ENCODE measurements around the gene ZFHX3.

The ZFHX3 gene

DNA sequence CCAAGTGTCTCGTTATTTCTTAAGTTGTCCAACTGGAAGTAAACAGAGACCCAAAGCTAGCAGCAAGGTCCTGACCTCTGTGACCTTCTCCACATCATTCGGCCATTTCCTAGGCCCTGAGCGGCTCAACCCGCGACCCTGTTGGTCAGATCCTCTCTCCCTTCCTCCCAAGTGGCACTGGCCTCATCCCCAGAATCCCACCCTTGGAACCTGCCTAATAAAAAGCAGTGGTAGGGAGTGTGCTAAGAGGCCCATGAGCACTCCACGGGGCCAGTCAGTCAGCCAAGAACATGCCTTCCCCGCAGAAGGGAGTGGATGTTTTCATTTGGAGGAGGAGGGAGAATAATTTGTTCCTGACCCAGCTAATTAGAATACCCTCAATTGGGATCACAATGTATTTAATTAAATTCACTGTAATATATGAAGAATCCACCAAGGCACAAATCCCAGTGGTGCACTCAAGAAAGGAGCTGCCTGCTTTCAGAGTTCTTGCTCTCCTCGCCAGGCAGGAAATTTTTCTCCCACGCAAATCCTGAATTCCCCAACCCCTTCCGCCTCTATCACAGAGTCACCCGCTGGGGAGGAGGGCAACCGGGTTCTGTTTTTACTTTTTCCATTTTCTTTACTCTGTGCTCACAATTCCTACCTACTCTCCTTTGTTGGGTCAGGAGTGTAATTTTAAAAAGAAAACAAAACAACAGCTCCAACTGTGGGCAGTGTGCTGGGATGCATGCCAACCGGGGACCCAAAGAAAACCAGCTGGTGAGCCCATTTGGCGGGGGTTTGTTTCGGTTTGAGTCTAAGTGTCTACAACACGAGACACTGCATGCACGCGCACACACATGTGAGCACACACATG, 153.4 kb downstream of the ZFHX3 start:
- no peak for DNase-seq

DNA sequence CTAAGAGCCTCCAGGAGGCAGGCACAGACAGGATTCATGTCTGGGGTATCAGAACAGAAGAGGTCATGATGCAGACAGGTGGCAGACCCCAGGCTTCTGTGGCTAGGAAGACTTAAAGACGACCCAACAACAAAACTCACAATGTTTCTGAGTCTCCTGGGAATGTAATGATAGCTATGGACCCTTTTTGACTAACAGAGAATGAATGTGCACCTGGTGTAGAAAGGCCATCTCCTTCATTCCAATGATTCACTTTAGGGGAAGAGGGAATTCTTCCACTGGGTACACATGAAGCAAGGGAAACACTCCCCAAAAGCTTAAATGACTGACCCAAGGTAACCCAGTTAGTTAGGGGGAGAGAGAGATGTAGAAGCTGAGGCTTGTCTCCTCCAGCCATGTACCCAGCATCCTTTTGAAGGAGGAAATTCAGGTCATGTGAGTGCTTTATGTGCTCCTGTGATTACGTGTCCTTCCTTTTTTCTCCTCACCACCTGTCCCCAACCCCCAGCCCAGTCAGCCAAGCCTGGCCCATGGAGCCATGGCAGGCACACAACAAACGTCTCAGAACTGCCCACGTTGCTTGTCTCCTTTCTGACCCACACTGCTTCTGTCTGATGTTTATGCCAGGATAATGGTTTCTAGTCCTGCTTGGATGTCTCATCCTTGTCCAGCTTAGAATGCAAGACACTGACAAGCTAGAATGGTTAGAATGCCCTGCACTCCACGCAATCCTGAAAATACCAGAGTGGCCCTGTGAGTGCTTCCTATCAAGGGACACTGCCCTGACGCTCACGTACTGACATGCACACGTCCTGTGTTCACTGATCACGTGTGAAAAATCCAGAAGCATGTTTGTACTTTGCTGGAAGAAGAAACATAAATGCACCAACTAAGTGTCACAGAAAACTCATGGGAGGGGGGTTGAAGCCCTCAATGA, 156.4 kb downstream of the ZFHX3 start:
- no peak for DNase-seq

DNA sequence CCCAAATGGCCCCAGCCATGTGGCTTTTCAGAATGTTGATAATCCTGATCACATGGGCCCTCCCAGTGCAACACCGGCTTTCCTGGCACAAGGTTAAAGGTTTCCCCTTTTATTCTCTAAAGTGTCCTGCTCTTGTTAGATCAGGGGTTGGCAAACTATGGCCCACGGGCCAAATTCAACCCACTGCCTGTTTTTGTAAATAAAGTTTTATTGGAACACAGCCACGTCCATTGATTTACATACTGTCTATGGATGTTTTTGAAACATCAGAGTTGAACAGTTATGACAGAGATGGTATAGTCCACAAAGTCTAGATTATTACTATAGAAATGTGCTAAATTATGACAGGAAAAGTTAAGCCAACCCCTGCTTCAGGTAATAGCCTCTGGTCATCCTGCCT, 157.3 kb downstream of the ZFHX3 start:
- DNase-seq, result no peak

DNA sequence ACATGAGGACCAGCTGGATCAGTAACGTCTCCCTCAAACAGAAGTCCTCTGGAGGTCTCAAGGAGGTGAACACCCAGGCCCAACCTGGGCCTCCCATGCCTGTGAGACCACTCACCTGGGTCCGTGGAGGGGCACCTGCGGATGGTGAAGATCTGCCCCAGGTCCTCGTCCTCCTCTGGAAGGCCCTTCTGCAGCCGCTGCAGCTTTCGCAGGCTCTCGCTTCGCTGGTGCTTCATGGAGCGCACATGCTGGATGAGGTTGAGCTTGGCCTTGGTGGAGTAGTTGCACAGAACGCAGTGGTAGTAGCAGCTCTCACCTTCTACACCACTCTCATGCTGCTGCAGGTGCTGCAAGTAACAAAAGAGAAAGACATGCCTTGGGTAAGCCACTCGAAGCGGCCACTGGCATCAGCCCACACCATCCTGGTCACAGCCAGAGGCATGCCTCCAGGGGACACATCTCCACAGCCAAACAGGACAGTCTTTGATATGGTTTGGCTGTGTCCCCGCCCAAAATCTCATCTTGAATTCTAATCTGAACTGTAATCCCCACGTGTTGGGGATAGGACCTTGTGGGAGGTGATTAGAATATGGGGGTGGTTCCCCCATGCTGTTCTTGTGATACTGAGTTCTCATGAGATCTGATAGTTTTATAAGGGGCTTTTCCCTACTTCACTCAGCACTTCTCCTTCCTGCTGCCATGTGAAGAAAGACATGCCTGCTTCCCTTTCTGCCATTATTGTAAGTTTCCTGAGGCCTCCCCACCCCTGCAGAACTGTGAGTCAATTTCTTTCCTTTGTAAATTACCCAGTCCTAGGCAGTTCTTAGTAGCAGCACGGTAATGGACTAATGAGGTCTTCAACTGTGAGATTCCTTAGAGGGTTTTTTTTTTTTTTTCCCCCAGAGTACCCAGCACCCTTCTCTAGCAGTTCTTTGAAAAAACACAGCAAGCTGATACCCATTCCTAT, 158.0 kb downstream of the ZFHX3 start:
- DNase-seq, result no peak

DNA sequence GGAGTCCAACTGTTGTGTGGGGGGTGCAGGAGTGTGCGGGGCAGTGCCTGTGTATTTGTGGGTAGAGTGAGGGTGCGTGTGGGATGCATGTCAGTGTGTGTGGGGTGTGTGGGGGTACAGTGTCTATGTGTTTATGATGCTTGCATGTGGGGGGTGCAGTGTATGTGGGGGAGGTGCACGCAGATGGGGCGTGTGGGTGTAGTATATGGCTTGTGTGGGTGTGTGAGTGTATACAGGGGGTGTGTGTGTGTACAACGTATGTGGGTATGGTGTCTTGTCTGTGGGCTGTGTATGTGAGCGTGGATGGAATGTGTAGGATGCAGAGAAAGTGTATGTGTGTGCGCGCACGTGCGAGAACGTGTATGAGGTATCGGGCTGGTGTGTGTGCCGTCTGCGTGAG, 160.4 kb downstream of the ZFHX3 start:
- no peak for DNase-seq

DNA sequence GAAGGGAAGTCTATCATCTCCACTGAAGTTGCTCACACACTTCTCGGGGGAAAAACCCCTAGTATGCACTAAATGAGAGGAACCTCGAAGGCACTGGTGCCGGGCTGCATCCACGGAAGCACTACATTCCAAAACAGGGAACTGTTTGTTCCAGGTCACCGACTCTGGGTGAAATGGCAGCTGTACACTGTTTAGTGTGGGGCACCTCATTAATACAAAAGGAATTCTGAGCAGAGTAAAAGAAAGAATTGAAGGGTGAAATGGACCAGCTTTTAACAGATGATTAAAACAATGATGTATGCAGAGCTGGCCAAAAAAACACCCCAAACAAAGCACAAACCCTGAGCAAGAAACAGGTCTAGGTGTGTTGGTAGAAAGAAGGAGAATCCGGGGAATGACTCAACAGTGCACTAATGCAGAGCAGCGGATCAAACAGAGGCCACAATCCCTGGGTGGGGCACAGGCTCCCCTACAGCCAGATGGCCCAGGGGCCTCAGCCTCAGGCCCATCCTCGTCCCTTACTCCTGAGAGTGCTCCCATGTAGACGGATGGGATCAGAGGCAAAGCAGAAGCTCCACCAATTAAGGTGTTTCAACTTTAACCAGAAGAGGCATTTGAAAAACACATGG, 161.5 kb downstream of the ZFHX3 start:
- no peak for DNase-seq

DNA sequence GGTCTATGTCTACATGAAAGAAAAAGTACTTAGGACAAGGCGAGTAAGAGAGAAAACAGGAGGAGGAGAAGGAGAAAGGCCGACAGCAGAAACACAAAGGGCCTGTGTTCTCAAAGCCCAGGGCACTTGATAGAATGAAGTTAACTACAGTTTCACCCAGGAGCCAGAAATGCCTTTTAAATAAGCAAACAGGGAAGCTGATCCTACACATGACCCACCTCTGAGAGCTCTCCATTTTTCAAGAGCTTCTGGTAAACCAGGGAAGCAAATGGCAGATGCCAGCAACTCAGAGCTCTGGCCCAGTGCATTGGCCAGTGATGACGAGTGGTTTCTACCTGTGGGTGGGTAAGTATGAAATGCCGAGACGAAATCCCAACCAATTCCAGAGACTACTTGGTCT, 163.4 kb downstream of the ZFHX3 start:
- DNase-seq, result no peak

DNA sequence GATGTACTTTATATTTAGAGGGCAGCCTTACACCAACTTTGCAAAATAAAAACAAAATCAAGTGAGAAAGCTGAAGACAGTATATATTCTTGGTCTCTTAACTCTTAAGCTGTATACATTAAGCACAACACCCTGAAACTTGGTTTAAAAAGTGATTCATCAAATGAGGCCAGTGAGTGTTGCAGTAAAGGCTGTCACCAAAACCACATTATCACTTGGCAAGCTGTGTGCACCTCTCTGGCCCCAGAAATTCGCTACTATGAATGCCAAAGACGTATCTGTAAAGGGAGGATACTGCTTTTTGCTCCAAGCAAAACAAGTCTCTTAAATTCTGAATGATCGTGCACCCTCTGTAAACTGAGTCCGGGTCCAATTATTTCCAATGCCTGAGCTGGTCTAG, 163.9 kb downstream of the ZFHX3 start:
- no peak for DNase-seq

DNA sequence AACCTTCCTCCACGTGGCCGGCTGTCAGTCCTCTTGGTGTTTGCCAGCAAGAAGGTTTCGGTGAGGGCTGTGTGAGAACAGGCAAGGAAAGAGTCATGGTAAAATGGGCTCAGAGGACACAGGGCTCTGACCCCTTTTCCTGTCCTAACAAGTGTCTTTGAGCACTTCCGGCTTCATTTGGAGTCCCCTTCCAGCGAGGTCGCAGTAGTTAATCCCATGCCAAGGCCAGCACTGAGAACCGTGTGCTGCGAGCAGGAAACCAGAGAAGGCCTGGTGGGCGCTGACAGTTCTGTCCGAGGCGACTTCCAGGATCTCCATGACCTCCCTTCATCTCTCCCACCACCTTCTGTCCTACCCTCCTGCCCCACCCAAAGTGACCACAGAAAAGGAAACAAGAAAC, 168.1 kb downstream of the ZFHX3 start:
- DNase-seq, result no peak

DNA sequence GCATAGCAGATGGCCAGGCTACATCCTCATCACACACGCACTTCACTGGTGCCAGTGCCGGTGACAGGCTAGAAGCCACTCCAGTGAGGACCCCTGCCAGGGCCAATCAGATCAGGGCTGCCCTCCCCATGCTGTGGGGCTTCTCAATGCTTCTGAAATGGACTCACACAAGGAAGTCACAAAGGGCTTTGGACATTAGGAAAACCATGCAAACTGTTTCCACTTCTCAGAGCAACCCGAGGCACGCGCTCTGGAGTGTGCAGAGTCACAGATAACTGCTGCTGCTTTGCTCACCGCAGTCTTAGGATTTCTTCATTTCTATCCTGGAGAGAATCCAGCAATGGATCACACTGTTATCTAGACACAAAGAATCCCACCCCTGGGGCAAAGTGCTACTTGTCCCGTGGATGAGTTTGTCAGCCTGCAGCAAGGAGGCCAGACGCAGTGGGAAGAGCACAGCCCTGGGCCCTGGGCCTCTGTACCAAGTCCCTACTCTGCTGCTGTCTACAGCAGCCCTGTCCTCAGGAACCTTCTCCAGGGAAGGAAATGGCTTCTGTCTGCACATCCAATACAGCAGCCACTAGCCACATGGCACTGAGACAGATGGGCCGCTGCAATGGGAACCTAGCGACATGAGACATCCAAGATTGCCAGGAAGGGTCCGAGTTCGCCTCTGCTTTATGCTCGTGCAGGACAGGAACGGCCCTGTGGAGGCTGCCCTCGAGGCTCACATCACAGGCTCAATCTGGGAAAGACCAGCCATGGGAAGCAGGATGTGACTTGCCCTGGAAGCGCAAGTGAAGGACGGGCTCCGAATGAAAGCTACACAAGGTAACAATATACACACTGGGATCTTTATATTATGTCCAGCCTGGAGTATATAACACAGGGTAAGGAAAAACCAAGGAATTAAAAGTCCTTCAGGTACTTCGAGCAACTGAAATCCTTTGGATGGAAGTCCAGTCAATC, 169.3 kb downstream of the ZFHX3 start:
- DNase-seq, result no peak

DNA sequence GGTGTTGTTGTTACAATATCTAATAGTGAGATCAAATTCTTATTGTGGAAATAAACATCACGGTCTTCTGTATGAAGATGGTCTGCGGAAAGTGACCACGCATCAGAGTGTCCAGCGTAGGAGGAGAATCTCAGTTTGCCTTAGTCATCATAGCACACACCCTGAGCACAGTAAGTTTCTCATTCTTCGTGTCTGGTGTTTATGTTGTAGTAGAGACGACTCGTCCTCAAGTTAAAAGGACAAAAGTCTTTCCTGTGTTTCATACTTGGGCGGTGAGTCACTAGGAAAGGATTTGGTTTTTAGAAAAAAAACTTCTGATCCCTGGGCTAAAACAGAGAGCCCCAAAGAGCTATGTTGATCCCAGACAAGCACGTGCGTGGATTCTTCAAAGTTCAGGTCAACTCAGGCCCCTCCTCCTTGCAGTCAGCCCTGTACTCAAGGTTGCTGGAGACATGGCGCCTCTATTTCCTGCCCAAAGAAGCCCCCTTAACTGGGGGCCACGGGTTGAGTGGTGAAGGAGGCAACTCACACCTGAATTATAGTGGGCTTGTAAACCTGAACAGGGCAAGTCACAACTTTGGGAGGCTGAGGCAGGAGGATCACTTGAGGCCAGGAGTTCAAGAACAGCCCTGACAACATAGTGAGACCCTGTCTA, 170.4 kb downstream of the ZFHX3 start:
- DNase-seq, result no peak

DNA sequence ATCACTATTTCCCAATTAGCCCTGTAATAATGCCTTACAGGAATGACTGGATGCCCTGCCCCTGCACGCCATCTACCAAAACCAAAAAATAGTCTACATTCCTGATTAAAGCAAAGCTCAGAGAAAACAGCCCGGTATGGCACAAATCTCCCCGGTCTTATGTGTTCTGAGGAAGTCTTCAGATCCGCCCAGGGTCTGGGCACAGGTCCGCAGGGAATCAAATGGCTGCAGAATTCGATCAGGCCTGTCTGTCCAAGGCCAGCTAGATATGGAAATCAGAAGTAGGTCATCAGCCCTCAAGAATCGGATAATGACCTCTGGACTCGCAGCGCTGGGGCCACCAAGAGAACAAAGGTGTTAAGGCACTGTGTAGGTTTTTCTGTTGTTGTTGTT, 171.0 kb downstream of the ZFHX3 start:
- DNase-seq, result no peak

DNA sequence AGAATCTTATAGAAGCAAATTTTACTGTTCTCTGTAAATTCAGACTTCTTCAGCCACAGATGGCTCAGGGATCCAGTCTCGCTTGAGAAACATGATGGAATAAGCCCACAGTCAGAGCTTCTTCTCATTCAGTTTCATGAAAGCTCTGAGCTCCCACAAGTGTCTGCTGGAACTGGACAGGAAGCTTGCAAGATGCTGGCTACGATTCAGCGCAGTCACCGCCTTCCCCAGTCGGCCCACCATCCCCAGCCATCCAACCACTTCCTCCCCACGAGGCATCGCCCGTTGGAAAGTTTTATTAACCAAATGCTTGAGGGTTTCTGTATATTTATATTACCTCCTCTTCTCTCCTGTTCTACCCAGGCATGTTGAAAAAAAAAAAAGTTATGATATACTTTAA, 171.7 kb downstream of the ZFHX3 start:
- DNase-seq, result no peak

DNA sequence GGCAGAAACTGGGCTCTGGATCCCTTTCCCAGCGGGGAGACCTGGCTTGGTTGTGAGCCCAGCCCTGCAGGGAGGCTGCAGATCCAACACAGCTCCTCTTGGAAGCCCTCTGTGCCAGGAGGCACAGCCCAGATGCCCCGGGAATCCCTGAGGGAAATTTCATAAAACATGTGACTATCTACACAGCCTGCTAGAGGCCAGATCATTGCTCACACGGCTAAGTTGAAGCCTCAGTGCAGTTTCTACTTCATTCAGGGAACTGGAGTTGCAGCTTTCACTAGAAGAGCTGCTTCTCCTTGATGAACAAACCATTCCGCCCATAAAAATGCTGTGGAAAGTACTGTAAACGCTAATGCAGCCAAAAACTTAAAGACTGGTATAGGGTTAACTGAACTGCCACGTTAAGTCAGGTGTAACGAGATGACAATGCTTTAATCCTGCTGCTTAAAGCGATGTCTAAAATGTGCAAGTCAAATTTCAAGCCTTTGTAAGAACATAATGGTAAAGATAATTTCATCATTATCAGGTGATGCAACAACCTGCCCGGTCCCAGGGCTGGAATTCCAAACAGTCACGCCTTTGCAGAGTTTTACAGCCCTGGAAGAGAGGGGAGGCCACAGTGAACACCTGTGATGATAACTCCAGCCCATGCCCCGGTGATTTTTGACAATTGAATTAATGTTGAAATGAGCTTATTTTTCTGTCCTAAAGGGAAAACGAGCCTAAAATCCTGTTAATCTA, 172.5 kb downstream of the ZFHX3 start:
- no peak for DNase-seq

DNA sequence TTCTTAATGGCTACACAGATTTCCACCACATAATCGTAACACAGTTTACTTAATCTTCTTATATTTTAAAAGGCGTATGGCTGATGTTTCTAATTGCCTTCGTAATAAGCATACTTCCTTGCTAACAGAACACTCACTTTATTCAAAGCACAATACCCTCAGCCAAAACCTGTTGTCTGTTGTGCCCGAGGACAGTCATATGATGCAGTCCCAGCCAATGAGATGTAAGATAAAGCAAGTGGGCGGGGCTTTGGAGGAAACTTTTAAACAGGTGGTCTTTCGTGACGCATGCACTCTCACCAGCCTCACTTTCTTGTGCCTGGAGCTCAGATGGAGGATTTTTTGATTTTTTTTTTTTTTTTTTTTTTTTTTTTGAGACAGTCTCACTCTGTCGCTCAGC, 174.1 kb downstream of the ZFHX3 start:
- no peak for DNase-seq

DNA sequence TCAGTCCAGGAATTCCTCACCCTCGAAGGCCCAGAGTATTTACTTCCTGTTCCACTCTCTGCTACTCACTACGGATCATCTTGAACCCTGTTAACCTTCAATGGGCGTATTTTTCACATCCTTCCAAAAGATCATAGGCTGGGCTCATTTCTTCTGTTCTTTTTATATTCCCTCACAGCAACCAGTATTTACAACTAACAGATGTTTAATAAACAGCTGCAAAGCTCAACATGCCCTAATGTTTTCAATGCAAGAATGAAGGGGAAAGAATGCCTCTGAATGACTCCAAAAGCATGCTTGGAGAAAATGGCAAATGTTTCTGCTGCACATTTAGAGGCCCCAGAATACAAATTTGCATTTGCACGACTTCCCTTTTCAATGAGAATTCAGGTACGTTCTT, 174.9 kb downstream of the ZFHX3 start:
- no peak for DNase-seq

DNA sequence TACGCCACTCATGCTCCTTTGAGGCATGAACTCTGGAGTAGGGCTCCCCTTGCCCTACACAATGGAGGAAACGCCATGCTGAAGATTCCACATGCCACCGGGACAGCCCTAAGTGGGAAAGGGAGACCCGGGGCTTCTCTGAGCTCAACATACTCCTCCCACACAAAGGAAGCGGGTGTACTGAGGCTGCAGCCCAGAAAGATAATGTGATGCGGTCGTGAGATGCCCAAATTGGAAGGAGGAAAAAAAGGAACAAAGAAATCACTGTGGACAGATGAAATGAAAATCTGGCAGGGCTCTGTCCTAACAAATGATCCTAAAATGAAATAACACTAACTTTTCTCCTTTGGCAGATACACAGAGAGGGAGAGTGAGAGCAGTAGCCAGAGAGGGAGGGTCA, 182.1 kb downstream of the ZFHX3 start:
- no peak for DNase-seq

DNA sequence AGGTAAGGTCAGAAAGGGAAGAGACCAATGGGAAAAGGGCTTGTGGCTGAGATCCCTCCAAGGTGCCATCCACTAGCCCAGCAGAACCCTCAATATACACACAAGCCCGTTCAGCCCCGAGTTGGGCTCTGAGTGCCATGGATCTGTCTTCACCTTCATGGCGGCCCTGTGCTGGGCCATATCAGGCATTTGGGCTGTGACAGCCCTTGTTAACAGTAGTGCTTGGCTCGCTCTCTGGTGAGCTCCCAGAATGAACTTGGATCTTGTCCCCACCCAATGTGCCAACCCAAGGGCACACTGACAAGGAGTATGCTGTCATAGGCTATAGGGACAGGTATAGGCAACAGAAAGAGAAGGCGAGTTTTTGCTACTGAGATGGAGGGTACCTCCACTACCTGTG, 182.7 kb downstream of the ZFHX3 start:
- no peak for DNase-seq

DNA sequence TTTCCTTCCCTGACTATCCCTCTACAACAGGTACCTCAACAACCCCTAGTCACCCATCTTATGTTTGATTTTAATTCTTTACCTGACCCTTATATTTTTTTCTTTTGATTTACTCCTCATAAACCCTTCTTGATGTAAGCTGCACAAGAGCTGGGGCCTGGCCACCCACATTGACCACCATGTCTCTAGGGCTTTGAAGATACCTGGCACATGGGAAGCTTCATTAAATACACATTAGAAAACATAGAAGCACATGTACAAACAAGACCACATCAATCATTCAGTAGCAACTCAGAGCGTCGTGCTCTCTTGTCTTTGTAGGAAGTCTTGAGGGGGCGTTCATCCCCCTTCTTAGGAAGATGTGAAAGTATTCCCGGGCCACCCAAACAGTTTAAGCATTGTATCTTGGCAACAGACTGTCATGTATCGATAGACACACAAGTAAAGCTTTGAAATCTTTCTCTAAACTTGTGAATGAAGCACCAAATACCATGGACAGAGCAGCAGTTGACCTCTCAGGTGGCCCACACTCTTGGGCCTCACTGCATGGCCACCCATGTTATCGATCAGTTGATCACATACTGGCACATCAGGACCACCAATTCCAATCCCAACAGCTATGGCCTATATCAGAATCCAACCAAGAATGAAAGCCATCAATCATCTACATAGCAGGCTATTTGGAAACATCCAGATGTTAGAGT, 183.6 kb downstream of the ZFHX3 start:
- DNase-seq, result no peak
